OCI-LY1 (cell line): ENCODE results near the gene ATP1A4.

Source experiments
- H2AFZ ChIP-seq: fragments of 200-600 bp; sonication (generic), shearing (Covaris generic); 2 replicates; pipeline ENCODE4 v1.6.0; 2014; ENCODE audit warnings: antibody characterized with exemption, mild to moderate bottlenecking, low read length
- H3F3A ChIP-seq: fragments of 200-600 bp; sonication (generic), shearing (Covaris generic); 2 replicates; pipeline ENCODE4 v1.6.0; 2014; ENCODE audit warnings: mild to moderate bottlenecking, antibody characterized with exemption, low read length, moderate library complexity; ENCODE audit not compliant: insufficient read depth
- H3K27ac ChIP-seq: fragments of 200-600 bp; sonication (generic); 2 replicates; pipeline ENCODE4 v1.5.1; 2014; ENCODE audit warnings: low read length, mixed run types, mild to moderate bottlenecking, low read depth; ENCODE audit not compliant: poor library complexity, severe bottlenecking
- H3K27me3 ChIP-seq: fragments of 200-600 bp; sonication (generic); 2 replicates; pipeline ENCODE4 v1.6.0; 2014; ENCODE audit warnings: antibody characterized with exemption, mild to moderate bottlenecking, low read length, moderate library complexity; ENCODE audit not compliant: insufficient read depth
- H3K36me3 ChIP-seq: fragments of 200-600 bp; sonication (generic); 2 replicates; pipeline ENCODE4 v1.6.1; 2014; ENCODE audit warnings: mild to moderate bottlenecking, antibody characterized with exemption, low read length, moderate library complexity, mixed read lengths; ENCODE audit not compliant: insufficient read depth
- H3K4me1 ChIP-seq: fragments of 200-600 bp; sonication (generic); 2 replicates; pipeline ENCODE4 v1.5.1; 2014; ENCODE audit warnings: mild to moderate bottlenecking, low read length, moderate library complexity; ENCODE audit not compliant: insufficient read depth, severe bottlenecking
- H3K4me2 ChIP-seq: fragments of 200-600 bp; sonication (generic), shearing (Covaris generic); 2 replicates; pipeline ENCODE4 v1.6.1; 2014; ENCODE audit warnings: low read length
- H3K4me3 ChIP-seq: fragments of 200-600 bp; sonication (generic); 2 replicates; pipeline ENCODE4 v1.5.1; 2014; ENCODE audit warnings: low read length, low read depth, mild to moderate bottlenecking, mixed read lengths; ENCODE audit not compliant: poor library complexity, severe bottlenecking
- H3K79me2 ChIP-seq: fragments of 200-600 bp; shearing (Covaris generic); 2 replicates; pipeline ENCODE4 v1.6.1; 2016; ENCODE audit warnings: mixed run types, low read length, mixed read lengths; ENCODE audit not compliant: insufficient read depth
- H3K9ac ChIP-seq: fragments of 200-600 bp; sonication (generic), shearing (Covaris generic); 2 replicates; pipeline ENCODE4 v1.6.1; 2014; ENCODE audit warnings: mild to moderate bottlenecking, low read length, mixed read lengths
- H3K9me2 ChIP-seq: fragments of 200-600 bp; sonication (generic), shearing (Covaris generic); 2 replicates; pipeline ENCODE4 v1.6.1; 2014; ENCODE audit warnings: low read depth, mild to moderate bottlenecking, low read length, mixed read lengths
- H3K9me3 ChIP-seq: fragments of 200-600 bp; shearing (Covaris generic); 2 replicates; pipeline ENCODE4 v1.6.1; 2014; ENCODE audit warnings: low read length, mixed read lengths
- H4K20me1 ChIP-seq: fragments of 200-600 bp; sonication (generic), shearing (Covaris generic); 2 replicates; pipeline ENCODE4 v1.6.0; 2016; ENCODE audit warnings: mild to moderate bottlenecking, low read length; ENCODE audit not compliant: insufficient read depth
- CTCF ChIP-seq: fragments of 200-600 bp; sonication (generic), shearing (Covaris generic); IDR thresholded peaks from 2 replicates; pipeline ENCODE4 v1.5.1; 2017; ENCODE audit warnings: mild to moderate bottlenecking, antibody characterized with exemption, low read length, moderate library complexity, mixed read lengths
- EZH2 ChIP-seq: fragments of 200-600 bp; sonication (generic), shearing (Covaris generic); IDR thresholded peaks from 2 replicates; pipeline ENCODE4 v1.8.0; 2017; ENCODE audit warnings: borderline replicate concordance, mixed run types, mild to moderate bottlenecking, antibody characterized with exemption, low read length, moderate library complexity, mixed read lengths

The ATP1A4 gene

DNA sequence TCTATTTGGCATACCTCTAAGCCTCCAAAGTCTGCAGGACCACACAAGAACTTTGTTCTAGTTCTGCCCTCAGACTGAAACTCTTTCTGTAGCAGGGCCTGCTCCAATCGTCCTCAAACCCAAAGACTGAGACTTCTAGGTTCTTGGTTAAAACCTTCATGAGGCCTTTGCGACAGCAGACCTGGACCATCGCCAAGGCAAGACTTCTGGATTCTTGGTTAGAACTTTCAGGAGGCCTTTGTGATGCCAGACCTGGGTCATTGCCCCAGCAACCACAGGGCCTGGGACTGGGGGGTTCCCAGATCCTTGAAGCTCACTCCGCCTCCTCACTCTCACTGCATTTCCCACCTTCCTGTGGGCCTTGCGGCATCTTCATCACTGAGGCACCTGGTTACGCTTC is at the start of gene ATP1A4:
ATP1A4 (plus strand) TSS at position 301 of the 400 bp plus-strand sequence. CDS start 438 bp downstream, outside the sequence.
- no peak for TF ChIP-seq CTCF
- TF ChIP-seq EZH2: no peak
- H3K4me3 ChIP-seq: no peak within 1 kb of the TSS
- no peaks in the 10 kb centered on the region for H3F3A ChIP-seq
- H3K9ac ChIP-seq: no peak within 1 kb of the TSS
- H2AFZ ChIP-seq: no peak within 1 kb of the TSS
- no peaks in the 10 kb centered on the region for H3K9me2 ChIP-seq
- no peak within 1 kb of the TSS for H3K4me2 ChIP-seq
- no peaks in the 10 kb centered on the region for H3K9me3 ChIP-seq
- no peaks in the 10 kb centered on the region for H3K79me2 ChIP-seq
- no peaks in the 10 kb centered on the region for H3K27me3 ChIP-seq
- H3K27ac ChIP-seq: no peak within 1 kb of the TSS
- H4K20me1 ChIP-seq: no peaks in the 10 kb centered on the region
- H3K36me3 ChIP-seq: no peaks in the 10 kb centered on the region
- H3K4me1 ChIP-seq: no peaks in the 10 kb centered on the region

- no peak overlapping the region; the same call in 1 of the 2 replicates for H3K9ac ChIP-seq
- TF ChIP-seq EZH2 (no peak), CTCF (no peak)
- H3K4me1 ChIP-seq: peaks cover 27% of the 10 kb centered on the region
These were observed 49.5 kb upstream of the ATP1A4 start for GRCh38 chr1:160101717-160102522.

GRCh38 chr1:160103658-160104408 is 47.6 kb upstream of the ATP1A4 start:
- H3K9me2 ChIP-seq: no peaks in the 10 kb centered on the region
- TF ChIP-seq CTCF: no peak
- peaks cover 16% of the 10 kb centered on the region for H3K4me1 ChIP-seq
- H3K9me3 ChIP-seq: no peaks in the 10 kb centered on the region
- no peak overlapping the region for H2AFZ ChIP-seq
- no peaks in the 10 kb centered on the region for H4K20me1 ChIP-seq
- no peak overlapping the region for H3K9ac ChIP-seq
- no peaks in the 10 kb centered on the region for H3F3A ChIP-seq
- H3K36me3 ChIP-seq: no peaks in the 10 kb centered on the region
- no peaks in the 10 kb centered on the region for H3K27me3 ChIP-seq
- no peak overlapping the region for H3K27ac ChIP-seq
- H3K4me2 ChIP-seq: no peak overlapping the region
- H3K79me2 ChIP-seq: no peaks in the 10 kb centered on the region
- H3K4me3 ChIP-seq: no peak overlapping the region

More at GRCh38 chr1:160101717-160102522, 49.5 kb upstream of the ATP1A4 start:
- Histone ChIP-seq H3F3A (no peaks in the 10 kb centered on the region), H4K20me1 (no peaks in the 10 kb centered on the region), H3K27me3 (no peaks in the 10 kb centered on the region), H3K4me3 (no peak overlapping the region), H3K36me3 (no peaks in the 10 kb centered on the region), H3K27ac (no peak overlapping the region), H3K79me2 (no peaks in the 10 kb centered on the region), H3K4me2 (no peak overlapping the region), H3K9me3 (no peaks in the 10 kb centered on the region), H3K9me2 (no peaks in the 10 kb centered on the region), H2AFZ (peak overlapping the region; percentile 47; the same call in 1 of the 2 replicates)
